ENCODE data around the gene RELN.

- TF ChIP-seq ZFP36 (IDR thresholded peaks at IDR 0.05; ENCODE audit: borderline replicate concordance, low read depth, low read length, partially characterized antibody): no peak
- TF ChIP-seq ATF4 (CRISPR knock-in tag; IDR thresholded peaks at IDR 0.05): no peak
- TF ChIP-seq CTCF (CRISPR knock-in tag; IDR thresholded peaks at IDR 0.05): no peak
- no peak for TF ChIP-seq ZNF672 (CRISPR knock-in tag; IDR thresholded peaks at IDR 0.05)
- no peak for TF ChIP-seq EZH2 (conservative IDR thresholded peaks at IDR 0.05; ENCODE audit: low read depth, low read length)
- TF ChIP-seq, protein P1, sequence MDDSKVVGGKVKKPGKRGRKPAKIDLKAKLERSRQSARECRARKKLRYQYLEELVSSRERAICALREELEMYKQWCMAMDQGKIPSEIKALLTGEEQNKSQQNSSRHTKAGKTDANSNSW (CRISPR knock-in tag; IDR thresholded peaks at IDR 0.05; ENCODE audit: borderline replicate concordance): no peak
These were observed 16.6 kb downstream of the RELN start for GRCh38 chr7:103972779-103973434.
